GM23338 (cell line): ENCODE measurements around the gene MTOR. TPM values are rescaled to one million over a fixed set of nuclear protein-coding genes. Genes with fewer than 3 reads are reported as not detected.

Experiments
- ATAC-seq: fragments of 200-7000 bp; cut with Tn5 transposase; 3 replicates; pipeline ENCODE4 v1.9.1; 2020
- DNase-seq: peaks from one replicate; pipeline ENCODE4 v3.0.0-alpha.2; 2015; ENCODE audit warnings: low spot score
- H2AFZ ChIP-seq: fragments of 200-600 bp; sonication (generic); 2 replicates; pipeline ENCODE4 v1.8.0; 2016; ENCODE audit warnings: antibody characterized with exemption, mild to moderate bottlenecking, moderate library complexity
- H3F3A ChIP-seq: fragments of 200-600 bp; sonication (generic); replicated peaks from 2 replicates; pipeline ENCODE4 v1.8.0; 2017; ENCODE audit warnings: antibody characterized with exemption, mixed run types, low read depth
- H3K27ac ChIP-seq: fragments of 200-600 bp; sonication (generic); 2 replicates; pipeline ENCODE4 v1.6.1; 2016; ENCODE audit warnings: low read depth
- H3K27me3 ChIP-seq: fragments of 200-600 bp; sonication (generic); 2 replicates; pipeline ENCODE4 v1.8.0; 2016; ENCODE audit warnings: mild to moderate bottlenecking, mixed run types, moderate library complexity; ENCODE audit not compliant: insufficient read depth
- H3K36me3 ChIP-seq: fragments of 200-600 bp; sonication (generic); 2 replicates; pipeline ENCODE4 v1.8.0; 2016; ENCODE audit warnings: mild to moderate bottlenecking; ENCODE audit not compliant: insufficient read depth
- H3K4me1 ChIP-seq: fragments of 200-600 bp; sonication (generic); 2 replicates; pipeline ENCODE4 v1.8.0; 2016; ENCODE audit warnings: mild to moderate bottlenecking, moderate library complexity; ENCODE audit not compliant: insufficient read depth
- H3K4me2 ChIP-seq: fragments of 200-600 bp; sonication (generic); 2 replicates; pipeline ENCODE4 v1.7.1; 2017; ENCODE audit warnings: mixed run types
- H3K4me3 ChIP-seq: fragments of 200-600 bp; sonication (generic); 2 replicates; pipeline ENCODE4 v1.6.1; 2016; ENCODE audit warnings: mixed run types
- H3K79me2 ChIP-seq: fragments of 200-600 bp; sonication (generic); replicated peaks from 2 replicates; pipeline ENCODE4 v1.8.0; 2017; ENCODE audit warnings: mild to moderate bottlenecking; ENCODE audit not compliant: insufficient read depth
- H3K9me2 ChIP-seq: fragments of 200-600 bp; sonication (generic); 2 replicates; pipeline ENCODE4 v1.8.0; 2017; ENCODE audit not compliant: insufficient read depth
- H4K20me1 ChIP-seq: fragments of 200-600 bp; sonication (generic); replicated peaks from 2 replicates; pipeline ENCODE4 v1.8.0; 2017; ENCODE audit warnings: mild to moderate bottlenecking; ENCODE audit not compliant: insufficient read depth
- H3K27ac Mint-ChIP-seq: 2 replicates; pipeline ENCODE4 v1.8.0; 2020; ENCODE audit warnings: inconsistent platforms, mild to moderate bottlenecking, moderate library complexity, mixed read lengths
- H3K27me3 Mint-ChIP-seq: 3 replicates; pipeline ENCODE4 v1.8.0; 2022; ENCODE audit warnings: low read depth, mild to moderate bottlenecking, moderate library complexity, mixed read lengths, inconsistent platforms; ENCODE audit not compliant: insufficient read depth, poor library complexity
- H3K36me3 Mint-ChIP-seq: 3 replicates; pipeline ENCODE4 v1.8.0; 2021; ENCODE audit warnings: low read depth, mild to moderate bottlenecking, inconsistent platforms, moderate library complexity, mixed read lengths
- H3K4me1 Mint-ChIP-seq: 3 replicates; pipeline ENCODE4 v1.8.0; 2020; ENCODE audit warnings: mild to moderate bottlenecking, inconsistent platforms, mixed read lengths
- H3K4me3 Mint-ChIP-seq: 3 replicates; pipeline ENCODE4 v1.8.0; 2021; ENCODE audit warnings: moderate library complexity, mild to moderate bottlenecking, inconsistent platforms, mixed read lengths
- H3K9me3 Mint-ChIP-seq: 3 replicates; pipeline ENCODE4 v1.8.0; 2020; ENCODE audit warnings: moderate library complexity, mild to moderate bottlenecking, inconsistent platforms, mixed read lengths
- CREB1 ChIP-seq: fragments of 250-450 bp; sonication (Bioruptor Pico); IDR thresholded peaks from 2 replicates; pipeline ENCODE4 v1.5.0; 2020; ENCODE audit warnings: low read depth, mild to moderate bottlenecking, moderate library complexity
- EZH2 ChIP-seq: fragments of 200-600 bp; sonication (generic); IDR thresholded peaks from one replicate; pipeline ENCODE4 v1.8.0; 2017; ENCODE audit warnings: antibody characterized with exemption, mild to moderate bottlenecking, low read depth; ENCODE audit not compliant: unreplicated experiment
- EZH2phosphoT487 ChIP-seq: fragments of 200-600 bp; sonication (generic); IDR thresholded peaks from one replicate; pipeline ENCODE4 v1.8.1; 2018; ENCODE audit warnings: antibody characterized with exemption; ENCODE audit not compliant: unreplicated experiment
- JUNB ChIP-seq: IDR thresholded peaks from one replicate; pipeline ENCODE4 v1.6.1; 2016; ENCODE audit warnings: antibody characterized with exemption; ENCODE audit not compliant: unreplicated experiment
- NANOG ChIP-seq: IDR thresholded peaks from 2 replicates; pipeline ENCODE4 v1.6.1; 2016; ENCODE audit warnings: antibody characterized with exemption, borderline replicate concordance
- POLR2AphosphoS5 ChIP-seq: IDR thresholded peaks from 2 replicates; pipeline ENCODE4 v1.6.1; 2016; ENCODE audit warnings: antibody characterized with exemption, low read depth
- STAT1 ChIP-seq: IDR thresholded peaks from one replicate; pipeline ENCODE4 v1.6.1; 2016; ENCODE audit warnings: antibody characterized with exemption; ENCODE audit not compliant: unreplicated experiment
- ZNF331 ChIP-seq: fragments of 250-450 bp; sonication (Bioruptor Pico); IDR thresholded peaks from 2 replicates; pipeline ENCODE4 v1.5.0; 2020; ENCODE audit warnings: low read depth, mild to moderate bottlenecking, moderate library complexity
- polyA plus RNA-seq: library from polyadenylated mRNA; unstranded; fragments of >200 nt; fragmentation: Nextera tagmentation; extraction: Ambion mirVana; gene quantifications from 2 replicates; pipeline ENCODE4 v1.2.1, GENCODE V29; 2016
- total RNA-seq: library from RNA; depleted of rRNA; stranded (reverse); fragments of >200 nt; shearing (Covaris generic); gene quantifications from 2 replicates; pipeline ENCODE4 v1.2.3, GENCODE V29; 2014
- TF ChIP-seq, protein P1 (sequence below): fragments of 250-450 bp; sonication (Bioruptor Pico); IDR thresholded peaks from 2 replicates; pipeline ENCODE4 v1.5.0; 2020; ENCODE audit warnings: mild to moderate bottlenecking, moderate library complexity
- TF ChIP-seq, protein P2 (sequence below): IDR thresholded peaks from 2 replicates; pipeline ENCODE4 v1.6.1; 2016; ENCODE audit warnings: antibody characterized with exemption
- TF ChIP-seq, protein P3 (sequence below), 2 experiments: fragments of 200-600 bp in 1 of 2; sonication (generic) in 1 of 2; conservative IDR thresholded peaks; 2 replicates each; pipeline versions ENCODE4 v1.5.1 to v1.6.1; 2016 to 2017; ENCODE audit warnings: antibody characterized with exemption in 2 of 2, low read depth in 2 of 2, mild to moderate bottlenecking in 2 of 2, moderate library complexity in 1 of 2

MTOR gene
- total and polyA plus RNA-seq, 2 experiments from 2014 or later, result 22.8 to 98.0 TPM

DNA sequence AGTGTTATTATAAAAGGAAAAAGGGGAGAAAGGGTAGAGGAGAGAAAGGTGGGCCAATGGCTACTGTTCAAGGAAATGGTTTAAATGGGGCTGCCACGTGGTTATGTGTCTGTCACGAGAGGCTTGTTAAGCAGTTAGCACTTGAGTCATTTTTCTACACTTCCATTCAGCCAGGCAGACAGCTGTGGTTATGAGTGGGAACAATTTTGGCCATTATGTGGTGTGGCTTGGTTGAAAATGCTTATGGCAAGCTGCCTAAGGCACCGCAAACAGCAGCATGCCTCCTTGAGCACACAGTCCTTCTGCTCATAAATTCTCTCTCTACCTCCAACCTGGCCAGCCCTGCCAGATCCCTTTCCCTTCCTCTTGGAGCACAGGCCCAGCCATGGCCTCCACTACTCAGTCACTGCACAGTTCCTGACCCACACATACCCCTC, 199.4 kb downstream of the MTOR start:
- peaks cover 40% of the 10 kb centered on the region for H3F3A ChIP-seq
- no peaks in the 10 kb centered on the region for H3K27me3 ChIP-seq
- DNase-seq (no peak), ATAC-seq (no peak)
- peaks cover 11% of the 10 kb centered on the region for H3K4me1 Mint-ChIP-seq
- peaks cover 56% of the 10 kb centered on the region for H3K36me3 Mint-ChIP-seq
- no peaks in the 10 kb centered on the region for H3K9me3 Mint-ChIP-seq
- no peak overlapping the region for H3K27ac Mint-ChIP-seq
- H3K4me3 ChIP-seq, result no peak overlapping the region
- peaks cover 21% of the 10 kb centered on the region; the same call in 1 of the 2 replicates for H3K36me3 ChIP-seq
- peaks cover 4% of the 10 kb centered on the region; the same call in 1 of the 2 replicates for H4K20me1 ChIP-seq
- no peaks in the 10 kb centered on the region for H3K9me2 ChIP-seq
- peaks cover 6% of the 10 kb centered on the region for H3K27me3 Mint-ChIP-seq
- H3K4me1 ChIP-seq, result peaks cover 6% of the 10 kb centered on the region; the same call in 1 of the 2 replicates
- H3K4me3 Mint-ChIP-seq, result no peak overlapping the region
- peaks cover 23% of the 10 kb centered on the region for H3K79me2 ChIP-seq
- TF ChIP-seq, protein P1, sequence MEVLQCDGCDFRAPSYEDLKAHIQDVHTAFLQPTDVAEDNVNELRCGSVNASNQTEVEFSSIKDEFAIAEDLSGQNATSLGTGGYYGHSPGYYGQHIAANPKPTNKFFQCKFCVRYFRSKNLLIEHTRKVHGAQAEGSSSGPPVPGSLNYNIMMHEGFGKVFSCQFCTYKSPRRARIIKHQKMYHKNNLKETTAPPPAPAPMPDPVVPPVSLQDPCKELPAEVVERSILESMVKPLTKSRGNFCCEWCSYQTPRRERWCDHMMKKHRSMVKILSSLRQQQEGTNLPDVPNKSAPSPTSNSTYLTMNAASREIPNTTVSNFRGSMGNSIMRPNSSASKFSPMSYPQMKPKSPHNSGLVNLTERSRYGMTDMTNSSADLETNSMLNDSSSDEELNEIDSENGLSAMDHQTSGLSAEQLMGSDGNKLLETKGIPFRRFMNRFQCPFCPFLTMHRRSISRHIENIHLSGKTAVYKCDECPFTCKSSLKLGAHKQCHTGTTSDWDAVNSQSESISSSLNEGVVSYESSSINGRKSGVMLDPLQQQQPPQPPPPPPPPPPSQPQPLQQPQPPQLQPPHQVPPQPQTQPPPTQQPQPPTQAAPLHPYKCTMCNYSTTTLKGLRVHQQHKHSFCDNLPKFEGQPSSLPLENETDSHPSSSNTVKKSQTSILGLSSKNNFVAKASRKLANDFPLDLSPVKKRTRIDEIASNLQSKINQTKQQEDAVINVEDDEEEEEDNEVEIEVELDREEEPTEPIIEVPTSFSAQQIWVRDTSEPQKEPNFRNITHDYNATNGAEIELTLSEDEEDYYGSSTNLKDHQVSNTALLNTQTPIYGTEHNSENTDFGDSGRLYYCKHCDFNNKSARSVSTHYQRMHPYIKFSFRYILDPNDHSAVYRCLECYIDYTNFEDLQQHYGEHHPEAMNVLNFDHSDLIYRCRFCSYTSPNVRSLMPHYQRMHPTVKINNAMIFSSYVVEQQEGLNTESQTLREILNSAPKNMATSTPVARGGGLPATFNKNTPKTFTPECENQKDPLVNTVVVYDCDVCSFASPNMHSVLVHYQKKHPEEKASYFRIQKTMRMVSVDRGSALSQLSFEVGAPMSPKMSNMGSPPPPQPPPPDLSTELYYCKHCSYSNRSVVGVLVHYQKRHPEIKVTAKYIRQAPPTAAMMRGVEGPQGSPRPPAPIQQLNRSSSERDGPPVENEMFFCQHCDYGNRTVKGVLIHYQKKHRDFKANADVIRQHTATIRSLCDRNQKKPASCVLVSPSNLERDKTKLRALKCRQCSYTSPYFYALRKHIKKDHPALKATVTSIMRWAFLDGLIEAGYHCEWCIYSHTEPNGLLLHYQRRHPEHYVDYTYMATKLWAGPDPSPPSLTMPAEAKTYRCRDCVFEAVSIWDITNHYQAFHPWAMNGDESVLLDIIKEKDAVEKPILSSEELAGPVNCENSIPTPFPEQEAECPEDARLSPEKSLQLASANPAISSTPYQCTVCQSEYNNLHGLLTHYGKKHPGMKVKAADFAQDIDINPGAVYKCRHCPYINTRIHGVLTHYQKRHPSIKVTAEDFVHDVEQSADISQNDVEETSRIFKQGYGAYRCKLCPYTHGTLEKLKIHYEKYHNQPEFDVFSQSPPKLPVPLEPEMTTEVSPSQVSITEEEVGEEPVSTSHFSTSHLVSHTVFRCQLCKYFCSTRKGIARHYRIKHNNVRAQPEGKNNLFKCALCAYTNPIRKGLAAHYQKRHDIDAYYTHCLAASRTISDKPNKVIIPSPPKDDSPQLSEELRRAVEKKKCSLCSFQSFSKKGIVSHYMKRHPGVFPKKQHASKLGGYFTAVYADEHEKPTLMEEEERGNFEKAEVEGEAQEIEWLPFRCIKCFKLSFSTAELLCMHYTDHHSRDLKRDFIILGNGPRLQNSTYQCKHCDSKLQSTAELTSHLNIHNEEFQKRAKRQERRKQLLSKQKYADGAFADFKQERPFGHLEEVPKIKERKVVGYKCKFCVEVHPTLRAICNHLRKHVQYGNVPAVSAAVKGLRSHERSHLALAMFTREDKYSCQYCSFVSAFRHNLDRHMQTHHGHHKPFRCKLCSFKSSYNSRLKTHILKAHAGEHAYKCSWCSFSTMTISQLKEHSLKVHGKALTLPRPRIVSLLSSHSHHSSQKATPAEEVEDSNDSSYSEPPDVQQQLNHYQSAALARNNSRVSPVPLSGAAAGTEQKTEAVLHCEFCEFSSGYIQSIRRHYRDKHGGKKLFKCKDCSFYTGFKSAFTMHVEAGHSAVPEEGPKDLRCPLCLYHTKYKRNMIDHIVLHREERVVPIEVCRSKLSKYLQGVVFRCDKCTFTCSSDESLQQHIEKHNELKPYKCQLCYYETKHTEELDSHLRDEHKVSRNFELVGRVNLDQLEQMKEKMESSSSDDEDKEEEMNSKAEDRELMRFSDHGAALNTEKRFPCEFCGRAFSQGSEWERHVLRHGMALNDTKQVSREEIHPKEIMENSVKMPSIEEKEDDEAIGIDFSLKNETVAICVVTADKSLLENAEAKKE (CRISPR knock-in tag), result no peak
- TF ChIP-seq JUNB, result no peak
- no peak for TF ChIP-seq EZH2
- no peak for TF ChIP-seq CREB1 (CRISPR knock-in tag)
- TF ChIP-seq ZNF331 (CRISPR knock-in tag), result no peak
- no peak for TF ChIP-seq EZH2phosphoT487
- no peak for TF ChIP-seq NANOG
- TF ChIP-seq, protein P2, sequence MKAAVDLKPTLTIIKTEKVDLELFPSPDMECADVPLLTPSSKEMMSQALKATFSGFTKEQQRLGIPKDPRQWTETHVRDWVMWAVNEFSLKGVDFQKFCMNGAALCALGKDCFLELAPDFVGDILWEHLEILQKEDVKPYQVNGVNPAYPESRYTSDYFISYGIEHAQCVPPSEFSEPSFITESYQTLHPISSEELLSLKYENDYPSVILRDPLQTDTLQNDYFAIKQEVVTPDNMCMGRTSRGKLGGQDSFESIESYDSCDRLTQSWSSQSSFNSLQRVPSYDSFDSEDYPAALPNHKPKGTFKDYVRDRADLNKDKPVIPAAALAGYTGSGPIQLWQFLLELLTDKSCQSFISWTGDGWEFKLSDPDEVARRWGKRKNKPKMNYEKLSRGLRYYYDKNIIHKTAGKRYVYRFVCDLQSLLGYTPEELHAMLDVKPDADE, result no peak
- TF ChIP-seq, protein P3, sequence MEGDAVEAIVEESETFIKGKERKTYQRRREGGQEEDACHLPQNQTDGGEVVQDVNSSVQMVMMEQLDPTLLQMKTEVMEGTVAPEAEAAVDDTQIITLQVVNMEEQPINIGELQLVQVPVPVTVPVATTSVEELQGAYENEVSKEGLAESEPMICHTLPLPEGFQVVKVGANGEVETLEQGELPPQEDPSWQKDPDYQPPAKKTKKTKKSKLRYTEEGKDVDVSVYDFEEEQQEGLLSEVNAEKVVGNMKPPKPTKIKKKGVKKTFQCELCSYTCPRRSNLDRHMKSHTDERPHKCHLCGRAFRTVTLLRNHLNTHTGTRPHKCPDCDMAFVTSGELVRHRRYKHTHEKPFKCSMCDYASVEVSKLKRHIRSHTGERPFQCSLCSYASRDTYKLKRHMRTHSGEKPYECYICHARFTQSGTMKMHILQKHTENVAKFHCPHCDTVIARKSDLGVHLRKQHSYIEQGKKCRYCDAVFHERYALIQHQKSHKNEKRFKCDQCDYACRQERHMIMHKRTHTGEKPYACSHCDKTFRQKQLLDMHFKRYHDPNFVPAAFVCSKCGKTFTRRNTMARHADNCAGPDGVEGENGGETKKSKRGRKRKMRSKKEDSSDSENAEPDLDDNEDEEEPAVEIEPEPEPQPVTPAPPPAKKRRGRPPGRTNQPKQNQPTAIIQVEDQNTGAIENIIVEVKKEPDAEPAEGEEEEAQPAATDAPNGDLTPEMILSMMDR (conservative IDR thresholded peaks at IDR 0.05; ENCODE audit: low read depth in 2 of 2), result no peak
- no peak for TF ChIP-seq POLR2AphosphoS5
- TF ChIP-seq STAT1, result no peak
- no peak overlapping the region for H3K4me2 ChIP-seq
- no peak overlapping the region for H2AFZ ChIP-seq
- no peak overlapping the region for H3K27ac ChIP-seq
